Measurements from ENCODE around the gene GDF9. TPM values are rescaled to one million over a fixed set of nuclear protein-coding genes. Genes with fewer than 3 reads are reported as not detected.

GDF9 gene
- total RNA-seq, 1 experiment from 2014 or later: 0.59 TPM

GRCh38 chr5:132821791-132822190 lies 44.5 kb downstream of the GDF9 start:
- Mint-ChIP-seq H3K4me3 (ENCODE audit: unreplicated experiment) (no peak overlapping the region), H3K27ac (ENCODE audit: unreplicated experiment) (no peak overlapping the region), H3K4me1 (ENCODE audit: low read depth, unreplicated experiment) (no peaks in the 10 kb centered on the region), H3K27me3 (ENCODE audit: insufficient read depth, unreplicated experiment) (no peaks in the 10 kb centered on the region), H3K9me3 (ENCODE audit: unreplicated experiment) (no peaks in the 10 kb centered on the region), H3K36me3 (ENCODE audit: insufficient read depth, unreplicated experiment) (no peaks in the 10 kb centered on the region)
- TF ChIP-seq CTCF (IDR thresholded peaks at IDR 0.05; ENCODE audit: insufficient read depth in 1 of 2, low read depth in 1 of 2, low read length in 1 of 2, severe bottlenecking in 1 of 2, unreplicated experiment in 1 of 2): no peak
- intact Hi-C loops (cut with micrococcal nuclease; ENCODE audit: unreplicated experiment): loop anchor here (2.0 to 5.0 kb wide), 2 partner anchors 45 to 159 kb away; partner anchors contain the start of gene SEPTIN8
- DNase-seq: no peak
- Histone ChIP-seq H3K36me3 (ENCODE audit: control insufficient read depth, insufficient read depth, low read length) (no peaks in the 10 kb centered on the region; the same call in 1 of the 2 replicates), H3K4me1 (no peaks in the 10 kb centered on the region; the same call in none of the 2 replicates), H3K27me3 (replicated peaks; ENCODE audit: control insufficient read depth, insufficient read depth, low read length) (no peaks in the 10 kb centered on the region), H3K4me3 (ENCODE audit: low read depth, low read length) (no peak overlapping the region), H3K9me3 (no peaks in the 10 kb centered on the region)
- ChIA-PET CTCF (interaction anchor here (4.0 to 7.5 kb wide), 2 partner anchors 14 to 67 kb away, joined by 115 to 141 read pairs; no protein-coding TSS in a partner anchor), POLR2A (no interaction called here)
- no TSS peak for BruUV-seq (replicated peaks)

- Mint-ChIP-seq H3K27ac (ENCODE audit: unreplicated experiment) (no peak overlapping the region), H3K36me3 (ENCODE audit: insufficient read depth, unreplicated experiment) (no peaks in the 10 kb centered on the region), H3K27me3 (ENCODE audit: insufficient read depth, unreplicated experiment) (no peaks in the 10 kb centered on the region), H3K4me1 (ENCODE audit: low read depth, unreplicated experiment) (no peaks in the 10 kb centered on the region), H3K4me3 (ENCODE audit: unreplicated experiment) (no peak overlapping the region), H3K9me3 (ENCODE audit: unreplicated experiment) (no peaks in the 10 kb centered on the region)
- ChIA-PET POLR2A (no interaction called here), CTCF (interaction anchor here (0.6 to 7.5 kb wide), 7 partner anchors 13 to 295 kb away, joined by 3 to 141 read pairs (median 16); partner anchors contain the start of genes GDF9, KIF3A and UQCRQ)
- Histone ChIP-seq H3K36me3 (ENCODE audit: control insufficient read depth, insufficient read depth, low read length) (no peaks in the 10 kb centered on the region; the same call in 1 of the 2 replicates), H3K4me1 (no peaks in the 10 kb centered on the region; the same call in none of the 2 replicates), H3K9me3 (no peaks in the 10 kb centered on the region), H3K27me3 (replicated peaks; ENCODE audit: control insufficient read depth, insufficient read depth, low read length) (no peaks in the 10 kb centered on the region), H3K4me3 (ENCODE audit: low read depth, low read length) (no peak overlapping the region)
- intact Hi-C loops (cut with micrococcal nuclease; ENCODE audit: unreplicated experiment): loop anchor here (2.0 to 5.0 kb wide), 2 partner anchors 45 to 159 kb away; partner anchors contain the start of gene SEPTIN8
- no peak for TF ChIP-seq CTCF (IDR thresholded peaks at IDR 0.05; ENCODE audit: insufficient read depth in 1 of 2, low read depth in 1 of 2, low read length in 1 of 2, severe bottlenecking in 1 of 2, unreplicated experiment in 1 of 2)
- no TSS peak for BruUV-seq (replicated peaks)
- DNase-seq: no peak
These were observed 44.9 kb downstream of the GDF9 start for GRCh38 chr5:132821350-132821749.

- peak; percentile 90 for DNase-seq
- Mint-ChIP-seq H3K27ac (ENCODE audit: unreplicated experiment) (no peak overlapping the region), H3K36me3 (ENCODE audit: insufficient read depth, unreplicated experiment) (no peaks in the 10 kb centered on the region), H3K4me3 (ENCODE audit: unreplicated experiment) (no peak overlapping the region), H3K4me1 (ENCODE audit: low read depth, unreplicated experiment) (no peaks in the 10 kb centered on the region), H3K9me3 (ENCODE audit: unreplicated experiment) (no peaks in the 10 kb centered on the region), H3K27me3 (ENCODE audit: insufficient read depth, unreplicated experiment) (no peaks in the 10 kb centered on the region)
- intact Hi-C loops (cut with micrococcal nuclease; ENCODE audit: unreplicated experiment): loop anchor here (1.0 to 5.0 kb wide), 5 partner anchors 13 to 294 kb away; partner anchors contain the start of gene SEPTIN8
- no peak overlapping the region for H3K4me3 ChIP-seq (ENCODE audit: low read depth, low read length)
- ChIA-PET POLR2A (interaction anchor here (0.5 to 1.5 kb wide), 4 partner anchors 13 to 166 kb away, joined by 3 to 11 read pairs (median 4); partner anchors contain the start of genes GDF9 and UQCRQ), CTCF (interaction anchor here (0.6 to 7.5 kb wide), 26 partner anchors 8 to 324 kb away, joined by 3 to 141 read pairs (median 5); partner anchors contain the start of genes CCNI2, GDF9, KIF3A and RAD50)
- no TSS peak for BruUV-seq (replicated peaks)
- no peaks in the 10 kb centered on the region; the same call in none of the 2 replicates for H3K4me1 ChIP-seq
- no peaks in the 10 kb centered on the region; the same call in 1 of the 2 replicates for H3K36me3 ChIP-seq (ENCODE audit: control insufficient read depth, insufficient read depth, low read length)
- TF ChIP-seq CTCF (IDR thresholded peaks at IDR 0.05; ENCODE audit: insufficient read depth in 1 of 2, low read depth in 1 of 2, low read length in 1 of 2, severe bottlenecking in 1 of 2, unreplicated experiment in 1 of 2): peak; percentile 89
- no peaks in the 10 kb centered on the region for H3K27me3 ChIP-seq (replicated peaks; ENCODE audit: control insufficient read depth, insufficient read depth, low read length)
- no peaks in the 10 kb centered on the region for H3K9me3 ChIP-seq
These were observed 46.0 kb downstream of the GDF9 start for GRCh38 chr5:132820162-132820754.

All from Caco-2 (cell line).